Transverse colon (tissue), 3 donors: ENCODE data around the gene ANKRD52.

Source experiments
- POLR2A ChIP-seq: fragments of 450-650 bp; IDR thresholded peaks from one replicate; pipeline ENCODE4 v1.6.1; 2016; ENCODE audit warnings: antibody characterized with exemption, mild to moderate bottlenecking, moderate library complexity
- TF ChIP-seq, protein P1 (sequence below), 5 experiments: fragments of 200-600 bp in 3 of 5; fragments of 450-650 bp in 2 of 5; sonication (generic) in 3 of 5; IDR thresholded peaks; 1 replicate in 2 of 5; 2 replicates in 3 of 5; pipeline ENCODE4 v1.5.1; 2016 to 2017; ENCODE audit warnings: antibody characterized with exemption in 5 of 5, inconsistent platforms in 3 of 5, mild to moderate bottlenecking in 2 of 5, moderate library complexity in 1 of 5

DNA sequence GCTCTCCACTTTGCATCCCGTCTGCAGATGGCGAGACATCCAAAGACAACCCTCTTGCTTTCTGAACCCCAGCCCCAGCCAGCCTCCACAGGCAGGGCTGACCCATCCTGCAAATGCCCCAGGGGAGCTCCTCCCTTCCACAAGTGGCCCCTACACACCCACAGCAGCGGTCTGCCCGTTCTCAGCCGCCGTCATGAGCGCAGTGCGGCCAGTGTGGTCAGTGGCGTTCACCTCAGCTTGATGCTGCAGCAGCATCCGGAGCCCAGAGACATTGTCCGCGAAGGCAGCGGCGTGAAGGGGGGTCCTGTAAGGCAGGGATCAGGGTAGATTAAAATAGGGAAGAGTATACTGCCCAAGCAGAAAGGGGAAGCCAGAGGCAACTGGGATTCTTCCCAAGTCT lies 13.7 kb downstream of the ANKRD52 start:
- TF ChIP-seq, protein P1, sequence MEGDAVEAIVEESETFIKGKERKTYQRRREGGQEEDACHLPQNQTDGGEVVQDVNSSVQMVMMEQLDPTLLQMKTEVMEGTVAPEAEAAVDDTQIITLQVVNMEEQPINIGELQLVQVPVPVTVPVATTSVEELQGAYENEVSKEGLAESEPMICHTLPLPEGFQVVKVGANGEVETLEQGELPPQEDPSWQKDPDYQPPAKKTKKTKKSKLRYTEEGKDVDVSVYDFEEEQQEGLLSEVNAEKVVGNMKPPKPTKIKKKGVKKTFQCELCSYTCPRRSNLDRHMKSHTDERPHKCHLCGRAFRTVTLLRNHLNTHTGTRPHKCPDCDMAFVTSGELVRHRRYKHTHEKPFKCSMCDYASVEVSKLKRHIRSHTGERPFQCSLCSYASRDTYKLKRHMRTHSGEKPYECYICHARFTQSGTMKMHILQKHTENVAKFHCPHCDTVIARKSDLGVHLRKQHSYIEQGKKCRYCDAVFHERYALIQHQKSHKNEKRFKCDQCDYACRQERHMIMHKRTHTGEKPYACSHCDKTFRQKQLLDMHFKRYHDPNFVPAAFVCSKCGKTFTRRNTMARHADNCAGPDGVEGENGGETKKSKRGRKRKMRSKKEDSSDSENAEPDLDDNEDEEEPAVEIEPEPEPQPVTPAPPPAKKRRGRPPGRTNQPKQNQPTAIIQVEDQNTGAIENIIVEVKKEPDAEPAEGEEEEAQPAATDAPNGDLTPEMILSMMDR (IDR thresholded peaks at IDR 0.05), result no peak
- TF ChIP-seq POLR2A, result no peak
